LNCaP clone FGC (cell line): ENCODE results near the gene RABL6.
"Not testable (repeated sequence)": the region's sequence is repeated elsewhere in the genome, so short reads cannot be mapped to it uniquely, and the experiment has no call there.

Experiments
- DNase-seq: peaks from one replicate; pipeline ENCODE4 v3.0.0-alpha.2; 2011; ENCODE audit warnings: low read depth
- H3K4me3 ChIP-seq: 2 replicates; pipeline ENCODE4 v1.5.1; 2011; ENCODE audit warnings: mild to moderate bottlenecking, low read depth, low read length, control low read depth
- TF ChIP-seq, protein P1 (sequence below): IDR thresholded peaks from 2 replicates; pipeline ENCODE4 v1.5.1; 2012; ENCODE audit warnings: mild to moderate bottlenecking; ENCODE audit not compliant: control insufficient read depth, insufficient read depth; ENCODE audit errors: extremely low read depth

The RABL6 gene

DNA sequence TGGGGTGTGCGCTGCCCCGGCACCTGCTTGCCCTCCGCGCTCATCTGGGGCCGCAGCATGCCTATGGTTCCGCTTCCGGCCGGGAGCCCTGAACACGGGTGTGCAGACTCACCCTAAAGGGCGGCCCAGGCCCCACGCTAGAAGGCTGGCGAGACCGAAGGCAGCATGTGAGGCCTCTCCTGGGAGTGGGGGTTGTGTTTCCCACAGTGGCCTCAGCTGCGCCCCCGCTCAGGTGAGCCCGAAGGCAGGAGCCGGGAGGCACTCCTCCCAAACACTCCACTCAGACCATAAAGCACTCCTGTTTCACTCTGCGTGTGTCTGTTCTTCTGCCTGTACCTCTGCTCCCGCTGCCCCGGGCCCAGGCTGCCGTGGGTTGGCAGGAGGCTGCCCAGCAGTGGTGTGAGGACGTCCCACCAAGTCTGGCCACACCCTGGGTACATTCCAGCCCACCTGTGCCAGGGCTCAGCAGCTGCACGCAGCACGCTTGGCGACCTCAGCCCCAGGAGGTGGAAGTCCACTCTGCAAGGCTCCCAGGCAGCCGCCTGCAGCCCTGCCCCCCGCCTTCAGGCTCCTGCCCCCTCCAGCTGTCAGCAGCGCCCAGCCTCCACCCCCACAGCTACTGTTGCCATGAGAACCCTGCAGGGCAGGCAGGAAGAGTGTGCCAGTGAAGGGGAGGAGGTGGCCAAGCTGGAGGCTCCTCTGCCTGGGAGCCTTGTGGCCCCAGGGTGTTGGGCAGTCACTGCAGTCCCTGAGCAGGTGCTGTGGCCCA lies 33.3 kb downstream of the RABL6 start:
- TF ChIP-seq, protein P1, sequence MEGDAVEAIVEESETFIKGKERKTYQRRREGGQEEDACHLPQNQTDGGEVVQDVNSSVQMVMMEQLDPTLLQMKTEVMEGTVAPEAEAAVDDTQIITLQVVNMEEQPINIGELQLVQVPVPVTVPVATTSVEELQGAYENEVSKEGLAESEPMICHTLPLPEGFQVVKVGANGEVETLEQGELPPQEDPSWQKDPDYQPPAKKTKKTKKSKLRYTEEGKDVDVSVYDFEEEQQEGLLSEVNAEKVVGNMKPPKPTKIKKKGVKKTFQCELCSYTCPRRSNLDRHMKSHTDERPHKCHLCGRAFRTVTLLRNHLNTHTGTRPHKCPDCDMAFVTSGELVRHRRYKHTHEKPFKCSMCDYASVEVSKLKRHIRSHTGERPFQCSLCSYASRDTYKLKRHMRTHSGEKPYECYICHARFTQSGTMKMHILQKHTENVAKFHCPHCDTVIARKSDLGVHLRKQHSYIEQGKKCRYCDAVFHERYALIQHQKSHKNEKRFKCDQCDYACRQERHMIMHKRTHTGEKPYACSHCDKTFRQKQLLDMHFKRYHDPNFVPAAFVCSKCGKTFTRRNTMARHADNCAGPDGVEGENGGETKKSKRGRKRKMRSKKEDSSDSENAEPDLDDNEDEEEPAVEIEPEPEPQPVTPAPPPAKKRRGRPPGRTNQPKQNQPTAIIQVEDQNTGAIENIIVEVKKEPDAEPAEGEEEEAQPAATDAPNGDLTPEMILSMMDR, result no peak
- peak; percentile 74 for DNase-seq
- H3K4me3 ChIP-seq, result peak overlapping the region; percentile 50; the same call in 1 of the 2 replicates

DNA sequence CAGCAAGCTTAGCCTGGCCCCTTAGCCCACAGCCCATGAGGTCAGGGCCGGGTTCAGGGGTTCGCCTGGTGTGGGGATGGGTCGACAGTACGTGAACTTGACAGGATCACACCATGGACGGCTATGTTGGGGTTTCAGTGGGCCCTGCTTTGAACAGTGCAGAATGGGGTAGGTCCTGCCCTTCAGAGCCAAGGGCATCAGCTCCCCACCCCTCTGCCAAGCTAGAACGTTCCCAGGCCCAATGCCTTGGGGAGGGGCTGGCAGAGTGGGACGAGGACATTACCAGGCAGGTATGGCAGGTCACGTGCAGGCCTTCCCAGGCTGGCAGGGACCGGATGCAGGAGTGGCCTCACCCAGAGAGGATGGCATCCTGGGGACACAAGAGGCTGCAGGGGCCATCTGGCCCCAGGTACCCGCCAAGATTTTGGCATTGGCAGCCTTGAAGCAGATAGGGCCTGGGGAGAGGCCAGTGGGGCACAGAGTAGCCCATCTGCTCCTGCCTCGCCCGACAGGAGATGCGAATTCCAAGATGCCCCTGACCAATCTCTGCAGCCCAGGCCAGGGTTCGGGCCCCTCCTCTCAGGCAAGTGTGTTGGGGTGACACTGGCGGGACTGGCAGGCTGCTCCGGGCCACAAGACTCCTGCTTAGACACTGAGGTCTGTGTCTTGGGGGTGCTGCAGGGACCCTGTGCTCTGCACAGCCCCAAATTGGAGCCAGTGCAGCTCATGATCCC lies 34.1 kb downstream of the RABL6 start:
- H3K4me3 ChIP-seq, result peak overlapping the region; percentile 50
- DNase-seq, result peak; percentile 58

DNA sequence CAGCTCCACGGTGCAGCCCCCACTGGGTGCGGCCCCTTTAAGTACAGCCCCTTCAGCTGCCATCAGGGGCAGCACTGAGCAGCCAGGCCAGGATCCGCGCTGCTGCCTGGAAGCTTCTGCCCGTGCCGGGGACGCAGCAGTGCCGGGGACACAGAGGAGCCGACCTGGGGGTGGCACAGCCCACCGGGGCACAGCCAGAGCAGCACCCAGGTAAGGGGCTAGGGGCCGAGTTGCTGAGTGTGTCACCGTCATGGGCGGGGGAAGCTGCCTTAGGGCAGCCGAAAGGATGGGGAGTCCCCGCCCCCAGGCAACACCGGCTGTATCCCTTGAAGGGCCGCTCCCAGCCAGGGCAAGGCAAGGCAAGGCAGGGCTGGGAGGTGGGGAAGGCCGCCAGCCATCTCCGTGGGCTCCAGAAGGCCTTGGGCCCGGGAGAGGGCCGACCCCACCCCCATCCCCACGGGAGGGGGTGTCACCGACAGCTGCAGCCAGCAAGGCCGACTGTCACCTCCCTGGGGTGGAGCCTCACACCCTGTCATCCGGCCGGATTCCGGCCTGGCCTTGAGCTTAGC lies 34.7 kb downstream of the RABL6 start, which contains the start of gene AJM1:
Gene AJM1 (plus strand): TSS at position 99 of the 569 bp plus-strand sequence. CDS start 1,937 bp downstream, outside the sequence.
- TF ChIP-seq, protein P1, result peak; percentile 84
- peak; percentile 38 for DNase-seq
- peak within 1 kb of the TSS; percentile 50 for H3K4me3 ChIP-seq

DNA sequence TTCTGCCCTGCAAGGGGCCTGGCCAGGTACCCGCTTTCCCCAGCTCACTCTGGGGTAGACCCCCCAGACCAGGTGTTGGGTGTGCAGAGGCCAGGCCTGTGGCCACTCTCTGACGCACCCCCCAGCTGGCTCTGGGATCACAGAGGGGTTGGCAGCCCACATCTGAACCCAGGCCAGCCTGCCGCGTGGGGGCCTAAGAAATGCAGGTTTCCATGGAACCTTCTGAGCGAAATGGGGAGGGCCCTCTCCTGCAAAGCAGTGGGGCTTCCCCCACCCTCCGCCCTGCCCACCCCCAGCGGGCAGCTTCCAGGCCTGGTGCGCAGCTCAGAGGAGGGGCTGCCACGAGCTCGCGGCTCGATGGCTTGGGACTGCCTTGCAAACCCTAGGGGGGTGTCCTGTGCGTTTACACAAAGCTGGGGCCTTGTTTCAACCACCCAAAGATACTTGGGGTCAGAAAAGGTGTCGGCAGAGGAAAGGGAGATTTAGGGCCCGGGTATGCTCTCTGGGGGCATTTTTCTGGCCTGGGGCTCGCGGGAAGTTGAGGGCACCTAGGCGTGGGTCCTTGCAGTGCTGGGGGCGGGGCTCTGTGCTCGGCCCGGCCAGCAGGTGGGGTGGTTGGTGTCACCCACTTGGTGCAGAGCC lies 35.5 kb downstream of the RABL6 start:
- H3K4me3 ChIP-seq, result peak overlapping the region; percentile 40
- DNase-seq, result not testable (repeated sequence)

DNA sequence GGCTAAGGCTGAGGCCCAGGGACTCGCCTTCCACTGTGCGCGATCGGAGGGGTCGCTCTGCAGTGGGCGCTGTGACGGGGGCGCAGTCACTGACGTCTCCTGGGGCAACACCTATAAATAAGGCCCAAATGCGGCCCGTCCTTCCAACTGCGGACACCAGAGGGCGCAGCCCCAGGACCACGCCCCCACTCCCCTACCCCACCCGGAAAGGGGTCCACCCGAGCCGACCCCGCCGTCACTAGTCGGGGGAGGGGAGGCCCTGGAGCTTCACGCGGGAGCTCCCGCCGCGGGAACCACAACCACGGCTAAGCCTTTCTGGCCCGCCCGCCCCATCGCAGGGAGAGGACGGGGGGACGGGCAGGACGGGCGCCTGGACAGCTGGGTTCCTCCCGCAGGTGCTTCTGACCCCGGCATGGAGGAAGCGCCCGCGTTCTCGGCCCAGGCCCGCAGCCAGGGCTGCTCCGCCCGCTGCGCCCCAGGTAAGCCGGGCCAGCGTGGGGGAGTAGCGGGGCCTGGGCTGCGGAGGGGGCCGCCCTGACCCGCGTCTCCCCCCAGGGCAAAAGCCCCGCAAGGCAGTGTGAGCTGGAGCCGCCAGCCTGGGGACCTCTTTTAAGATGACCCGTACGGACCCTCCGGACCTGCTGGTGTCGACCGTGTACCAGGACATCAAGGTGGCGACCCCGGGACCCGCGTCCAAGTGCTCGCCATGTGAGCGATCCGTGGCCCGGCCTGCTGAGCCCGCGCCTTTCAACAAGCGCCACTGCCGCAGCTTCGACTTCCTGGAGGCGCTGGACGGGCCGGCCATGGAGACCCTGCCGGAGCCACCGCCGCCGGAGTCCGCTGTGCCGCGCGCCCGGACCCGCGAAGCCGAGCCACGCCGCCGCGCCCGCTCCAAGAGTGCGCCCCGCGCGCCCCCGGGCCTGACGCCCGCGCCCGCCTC lies 36.3 kb downstream of the RABL6 start:
- TF ChIP-seq, protein P1, result peak; percentile 46

DNA sequence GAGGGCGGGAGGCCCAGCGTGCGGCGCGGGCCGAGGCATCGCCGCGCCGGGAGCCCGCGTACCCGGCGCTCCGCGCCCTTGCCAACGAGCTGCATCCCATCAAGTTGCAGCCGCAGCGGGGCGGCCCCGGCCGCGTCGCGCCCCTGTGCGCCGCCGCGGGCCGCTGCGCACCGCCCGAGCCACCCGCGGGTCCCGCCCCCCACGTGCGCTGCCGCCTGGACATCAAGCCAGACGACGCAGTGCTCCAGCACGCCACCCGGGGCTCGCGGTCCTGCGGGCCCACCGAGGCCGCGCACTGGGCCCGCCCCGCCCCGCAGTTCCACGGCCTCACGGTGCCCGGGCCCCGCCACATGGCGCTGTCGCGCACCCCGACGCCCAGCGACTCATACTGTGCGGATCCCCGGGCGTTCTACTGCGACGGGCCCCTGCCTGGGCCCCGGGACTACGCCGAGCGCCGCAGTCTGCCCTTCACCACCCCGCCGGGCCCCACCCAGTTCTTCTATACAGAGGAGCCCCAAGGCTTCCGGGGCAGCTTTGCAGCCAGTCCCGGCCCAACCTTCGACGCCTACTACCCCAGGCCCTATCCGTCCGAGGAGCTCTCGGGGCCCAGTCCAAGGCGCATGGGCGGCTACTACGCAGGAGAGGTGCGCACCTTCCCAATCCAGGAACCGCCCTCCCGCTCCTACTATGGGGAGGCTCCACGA lies 37.2 kb downstream of the RABL6 start:
- TF ChIP-seq, protein P1, result no peak
- no peak overlapping the region for H3K4me3 ChIP-seq
- no peak for DNase-seq

More for the DNA sequence above, 36.3 kb downstream of the RABL6 start:
- H3K4me3 ChIP-seq, result peak overlapping the region; percentile 40
- DNase-seq, result not testable (repeated sequence)
